ENCODE data around the gene MTHFD1L.

MTHFD1L gene

DNA sequence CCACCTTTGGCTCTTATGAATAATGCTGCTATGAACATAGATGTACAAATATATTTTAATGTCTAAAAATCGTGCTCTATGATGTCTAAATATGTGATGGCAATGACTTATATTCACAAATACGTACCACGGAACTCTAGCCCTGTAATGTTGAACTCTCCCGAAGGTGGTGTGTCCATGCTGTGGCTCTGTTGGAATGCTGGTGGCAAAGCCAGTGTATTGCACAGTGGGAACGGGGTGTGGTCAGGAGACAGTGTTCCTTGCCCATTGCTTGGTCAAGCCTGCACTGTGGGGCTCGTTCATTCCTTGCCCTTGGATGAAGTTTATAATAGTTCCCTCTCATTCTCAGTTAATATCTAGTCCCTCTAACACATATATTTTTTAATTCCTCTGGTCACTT lies 109.6 kb downstream of the MTHFD1L start:
- H3K27ac ChIP-seq, result no peak overlapping the region
- H3K4me3 ChIP-seq, result no peak overlapping the region

- Histone ChIP-seq H3K27ac (no peak overlapping the region), H3K4me3 (no peak overlapping the region)
These were observed 111.8 kb downstream of the MTHFD1L start for GRCh38 chr6:150977281-150977680.

- Histone ChIP-seq H3K27ac (no peak overlapping the region), H3K4me3 (no peak overlapping the region)
These were observed 113.1 kb downstream of the MTHFD1L start for GRCh38 chr6:150978624-150979023.

DNA sequence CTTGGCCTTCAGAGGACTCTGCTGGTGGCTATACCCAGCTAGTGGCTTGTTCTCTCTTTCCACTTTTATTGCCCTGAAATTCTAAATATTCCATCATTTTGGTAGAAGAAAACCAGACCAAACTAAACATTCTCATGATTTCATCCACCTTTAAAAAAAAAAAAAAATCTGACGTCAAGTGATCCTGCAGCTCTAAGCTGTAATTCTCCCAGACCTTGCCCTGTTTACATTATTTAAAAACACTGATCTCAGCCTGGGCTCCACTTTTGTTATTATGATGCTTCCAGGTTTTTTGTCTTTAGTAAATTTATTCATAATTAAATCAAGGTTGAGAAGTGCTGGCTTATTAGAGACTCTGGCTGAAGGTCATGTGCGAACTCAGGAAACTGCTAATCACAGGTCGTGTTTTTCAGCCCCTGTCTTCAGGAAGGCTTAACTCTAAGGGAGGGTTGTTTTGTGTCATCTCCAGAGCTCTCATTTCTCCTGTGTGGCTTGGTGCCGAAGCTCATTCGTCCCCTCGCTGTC lies 114.4 kb downstream of the MTHFD1L start:
- Histone ChIP-seq H3K4me3 (no peak overlapping the region), H3K27ac (no peak overlapping the region)

- H3K4me3 ChIP-seq, result no peak overlapping the region
- H3K27ac ChIP-seq, result no peak overlapping the region
These were observed 115.6 kb downstream of the MTHFD1L start for GRCh38 chr6:150981095-150981494.

GRCh38 chr6:150981669-150982068 lies 116.2 kb downstream of the MTHFD1L start:
- Histone ChIP-seq H3K4me3 (no peak overlapping the region), H3K27ac (no peak overlapping the region)

- Histone ChIP-seq H3K4me3 (no peak overlapping the region), H3K27ac (peak overlapping the region in 4 of 21 experiments; percentile 17 to 53 (median 42))
These were observed 121.9 kb downstream of the MTHFD1L start for GRCh38 chr6:150987371-150987828.

DNA sequence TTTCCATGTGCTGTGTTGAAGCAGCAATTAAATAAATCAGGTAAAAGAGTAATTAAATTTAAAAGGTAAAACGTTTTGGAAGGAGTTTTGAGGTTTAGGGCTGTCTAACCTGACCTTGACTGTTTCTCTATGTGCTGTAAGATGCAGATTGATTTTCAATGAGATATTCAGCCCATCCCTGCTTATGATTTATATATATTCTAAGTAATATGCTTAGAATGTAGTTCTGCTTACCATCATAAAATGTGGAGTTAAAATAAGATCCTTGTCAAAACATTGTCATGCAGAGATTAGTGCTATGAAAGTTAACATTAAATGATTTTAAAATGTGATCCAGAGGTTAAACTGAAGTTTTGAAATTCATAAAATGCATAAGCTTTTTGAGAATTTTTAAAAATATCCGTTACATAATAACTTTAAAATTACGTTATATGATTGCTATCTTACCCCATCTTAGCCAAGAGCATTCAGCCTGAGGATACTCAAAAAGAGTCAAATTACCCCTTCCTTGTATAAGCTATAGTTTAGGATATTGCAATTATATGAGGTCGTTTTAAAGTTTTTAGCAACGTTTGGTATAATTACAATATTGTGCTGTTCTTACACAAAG lies 122.5 kb downstream of the MTHFD1L start:
- no peak overlapping the region for H3K4me3 ChIP-seq
- peak overlapping the region in 4 of 21 experiments; percentile 17 to 53 (median 42) for H3K27ac ChIP-seq

DNA sequence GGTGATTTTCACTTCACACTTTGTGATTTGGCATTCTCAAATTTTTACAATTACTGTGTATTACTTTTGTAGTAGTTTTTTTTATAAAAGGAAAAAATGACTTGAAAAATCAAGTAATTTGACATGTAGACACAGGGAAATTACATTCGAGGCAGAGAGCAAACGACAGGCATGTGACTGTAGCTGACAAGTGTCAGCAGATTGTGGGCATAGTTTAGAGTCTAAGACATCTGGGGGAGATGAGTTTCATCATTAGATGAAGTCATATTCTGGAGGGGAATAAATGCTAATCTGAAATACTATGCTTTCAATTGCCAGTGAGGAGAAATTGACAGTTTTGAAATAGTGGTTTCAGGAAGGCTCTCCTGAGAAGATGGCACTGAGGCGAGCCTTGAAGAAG lies 126.0 kb downstream of the MTHFD1L start:
- no peak overlapping the region for H3K27ac ChIP-seq
- no peak overlapping the region for H3K4me3 ChIP-seq

GRCh38 chr6:150992262-150992661 lies 126.8 kb downstream of the MTHFD1L start:
- no peak overlapping the region for H3K27ac ChIP-seq
- H3K4me3 ChIP-seq, result no peak overlapping the region

DNA sequence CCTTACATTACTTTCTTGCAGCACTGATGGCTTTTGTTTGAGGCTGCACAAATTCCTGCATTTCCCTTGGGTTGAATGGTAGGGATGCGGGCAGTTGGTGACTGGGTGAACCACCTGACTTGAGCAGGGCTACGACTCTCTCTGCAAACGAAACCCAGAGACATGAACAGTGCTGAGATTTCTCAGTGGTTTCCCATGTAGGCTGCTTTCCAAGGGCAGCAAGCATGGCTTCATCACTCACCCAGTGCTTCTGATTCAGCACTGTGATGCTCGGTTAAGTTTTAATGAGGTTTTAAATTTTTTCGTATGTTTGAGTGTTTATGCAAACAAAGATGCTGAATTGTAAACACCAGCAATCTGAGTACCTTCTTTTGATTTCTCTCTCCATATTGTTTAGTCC lies 127.2 kb downstream of the MTHFD1L start:
- no peak overlapping the region for H3K27ac ChIP-seq
- H3K4me3 ChIP-seq, result no peak overlapping the region

DNA sequence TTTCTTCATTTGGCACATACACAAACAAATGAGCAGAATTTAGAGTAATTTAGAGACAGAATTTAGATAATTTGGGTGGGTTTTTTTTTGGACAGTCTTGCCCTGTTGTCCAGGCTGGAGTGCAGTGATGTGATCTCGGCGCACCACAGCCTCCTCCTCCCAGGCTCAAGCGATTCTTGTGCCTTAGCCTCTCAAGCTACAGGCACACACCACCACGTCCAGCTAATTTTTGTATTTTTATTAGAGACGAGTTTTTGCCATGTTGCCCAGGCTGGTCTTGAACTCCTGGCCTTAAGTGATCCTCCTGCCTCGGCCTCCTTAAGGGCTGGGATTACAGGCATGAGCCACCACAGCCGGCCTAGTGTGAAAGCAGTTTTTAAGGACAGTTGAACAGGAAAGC lies 127.8 kb downstream of the MTHFD1L start:
- Histone ChIP-seq H3K4me3 (no peak overlapping the region), H3K27ac (no peak overlapping the region)

GRCh38 chr6:150994026-150994425 lies 128.5 kb downstream of the MTHFD1L start:
- Histone ChIP-seq H3K27ac (no peak overlapping the region), H3K4me3 (no peak overlapping the region)

DNA sequence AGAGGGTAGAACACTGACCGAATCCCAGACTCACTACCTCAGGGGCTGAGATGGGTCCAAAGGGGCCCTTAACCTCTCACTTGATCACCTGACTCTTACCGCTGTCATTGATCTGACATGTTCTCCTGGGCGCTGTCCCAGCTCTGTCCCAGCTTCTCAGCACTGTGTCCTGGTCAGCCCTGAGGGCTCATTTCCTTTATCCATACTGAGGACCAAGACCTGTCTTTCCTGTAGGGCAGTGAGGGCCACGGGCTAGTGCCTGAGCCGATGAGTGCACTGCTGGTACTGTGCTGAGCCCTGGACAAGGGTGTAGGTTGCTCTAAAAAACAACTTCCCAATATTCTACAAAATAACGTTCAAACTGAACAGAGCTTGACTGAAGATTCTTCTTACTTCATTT lies 131.5 kb downstream of the MTHFD1L start:
- Histone ChIP-seq H3K4me3 (no peak overlapping the region), H3K27ac (no peak overlapping the region)

GRCh38 chr6:150999107-150999506 lies 133.6 kb downstream of the MTHFD1L start:
- Histone ChIP-seq H3K27ac (no peak overlapping the region), H3K4me3 (no peak overlapping the region)

DNA sequence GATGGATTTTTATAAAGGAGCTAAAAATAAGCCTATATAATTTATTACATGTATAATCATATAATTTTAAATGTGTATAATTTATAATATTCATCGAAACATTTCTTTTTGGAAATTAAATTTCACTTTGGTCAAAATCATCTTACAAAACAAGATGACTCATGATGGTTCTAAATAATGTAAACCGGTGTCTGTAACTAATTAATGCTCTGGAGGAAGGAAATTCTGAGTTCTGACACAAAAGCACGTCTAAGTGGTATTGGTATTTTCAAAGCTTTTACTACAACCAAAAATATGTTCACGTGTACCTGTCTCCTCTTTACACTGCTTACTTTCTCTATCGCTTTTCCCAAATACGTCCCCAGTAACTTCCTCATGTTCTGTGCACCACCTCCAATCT lies 134.1 kb downstream of the MTHFD1L start:
- H3K4me3 ChIP-seq, result no peak overlapping the region
- H3K27ac ChIP-seq, result peak overlapping the region in 2 of 21 experiments; percentile 23 to 48

DNA sequence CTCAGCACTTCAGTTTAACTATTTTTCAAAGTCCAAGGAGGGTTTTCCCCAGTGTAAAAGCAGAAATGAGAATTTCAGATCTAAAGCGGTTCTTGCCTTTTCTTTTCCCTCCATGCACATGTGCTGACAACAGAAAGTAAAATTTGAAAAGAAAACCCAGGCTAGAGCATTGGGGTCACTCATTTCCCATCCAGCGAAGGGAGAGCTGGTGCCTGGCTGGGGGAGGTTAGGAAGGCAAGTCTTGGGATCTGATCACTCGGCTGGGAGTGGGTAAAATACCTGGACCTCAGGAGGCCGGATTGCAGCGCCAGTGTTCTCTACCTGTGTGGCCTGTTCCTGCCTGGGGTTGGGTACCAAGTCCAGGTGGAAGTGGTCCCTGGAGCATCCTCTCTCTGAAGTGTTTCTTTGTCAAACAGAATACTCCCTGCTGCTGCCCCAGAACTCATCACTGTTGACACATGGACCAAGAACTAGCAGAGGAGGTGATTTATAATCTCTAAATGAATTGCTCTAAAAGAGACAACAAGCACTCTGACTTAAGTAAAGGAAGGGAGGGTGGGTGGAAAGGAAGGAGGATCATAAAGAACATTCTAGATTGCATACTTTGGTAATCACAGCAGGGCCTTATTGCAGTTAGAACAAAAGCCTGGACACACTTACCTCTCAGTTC lies 136.0 kb downstream of the MTHFD1L start:
- Histone ChIP-seq H3K27ac (no peak overlapping the region), H3K4me3 (no peak overlapping the region)

DNA sequence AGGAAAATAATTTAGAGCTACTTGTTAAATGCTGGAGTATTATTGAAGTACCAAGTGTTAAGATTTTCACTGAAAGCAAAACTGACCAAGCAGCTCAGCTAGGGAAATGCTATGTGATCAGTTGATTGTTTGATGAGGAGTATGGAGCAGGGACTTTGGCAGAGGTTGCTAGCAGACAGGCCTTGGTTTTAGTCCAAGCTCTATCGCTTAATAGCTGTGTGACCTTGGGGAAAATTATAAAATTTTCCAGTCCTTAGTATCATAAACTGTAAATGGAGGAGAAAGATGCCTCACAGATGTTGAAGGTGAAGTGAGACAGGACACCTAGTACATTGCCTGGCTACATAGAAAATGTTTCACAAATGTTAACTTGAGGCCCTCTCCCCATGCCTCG lies 136.6 kb downstream of the MTHFD1L start:
- no peak overlapping the region for H3K27ac ChIP-seq

DNA sequence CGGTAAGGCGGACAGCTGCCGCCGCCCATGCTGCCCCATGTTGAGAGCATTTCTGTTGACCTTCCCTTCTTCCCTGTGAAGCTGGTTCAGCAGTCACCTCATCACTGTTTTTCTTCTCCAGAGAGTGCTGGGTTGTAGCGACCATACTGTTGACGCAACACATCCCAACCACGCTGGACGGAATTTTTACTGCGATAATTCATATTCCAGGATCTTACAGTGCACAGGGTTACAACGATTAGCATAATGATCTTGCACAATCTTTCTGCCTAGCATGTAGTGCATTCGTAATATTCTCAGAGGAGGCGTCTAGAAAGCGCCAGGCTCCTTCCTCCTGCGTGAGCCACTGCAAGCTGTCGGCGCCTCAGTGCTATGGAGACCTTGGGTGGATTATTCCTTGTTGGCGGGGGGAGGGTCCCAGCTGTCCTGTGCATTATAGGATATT lies 137.0 kb downstream of the MTHFD1L start:
- Histone ChIP-seq H3K27ac (no peak overlapping the region), H3K4me3 (no peak overlapping the region)

More for the DNA sequence above, 136.6 kb downstream of the MTHFD1L start:
- no peak overlapping the region for H3K4me3 ChIP-seq

DNA sequence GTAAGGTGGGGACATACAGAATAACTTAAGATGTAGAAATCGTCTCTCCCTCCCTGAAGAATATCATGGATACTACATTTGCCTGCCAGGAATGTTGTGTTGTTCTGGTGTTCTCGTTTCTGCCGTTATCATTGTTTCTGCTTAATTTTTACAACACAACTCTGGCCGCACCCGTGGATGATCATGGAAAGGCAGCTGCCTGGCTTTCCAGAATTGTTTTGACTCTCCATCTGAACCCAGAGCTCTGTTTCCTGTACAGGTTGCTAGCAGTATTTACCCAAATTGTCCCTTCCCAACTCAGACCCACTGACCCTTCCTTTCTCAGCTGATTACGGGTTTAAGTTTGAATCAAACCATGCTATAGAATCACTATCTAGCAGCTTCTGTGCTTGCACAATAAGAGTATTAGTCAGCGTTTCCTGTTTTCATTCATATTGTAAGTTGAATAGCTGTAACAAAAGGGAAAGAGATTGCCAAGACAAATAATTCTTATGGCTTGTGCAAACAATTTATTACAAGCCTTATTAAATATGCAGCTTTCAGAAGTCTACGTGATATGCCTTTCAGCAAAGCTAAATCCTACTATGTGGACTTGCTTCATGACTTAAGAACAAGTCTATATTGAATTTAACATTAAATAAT lies 139.0 kb downstream of the MTHFD1L start:
- H3K4me3 ChIP-seq, result no peak overlapping the region

GRCh38 chr6:151005164-151005563 lies 139.7 kb downstream of the MTHFD1L start:
- Histone ChIP-seq H3K4me3 (no peak overlapping the region), H3K27ac (peak overlapping the region in 7 of 21 experiments; percentile 21 to 62 (median 47))

More for the DNA sequence above, 139.0 kb downstream of the MTHFD1L start:
- H3K27ac ChIP-seq, result peak overlapping the region in 13 of 21 experiments; percentile 2 to 65 (median 34)

Data from skin epidermis (tissue), 12 donors.